GM20000 (cell line): ENCODE measurements around the gene MAP2K5.

Source experiments
- DNase-seq: peaks from one replicate; pipeline ENCODE4 v3.0.0; 2012; ENCODE audit warnings: low spot score
- TF ChIP-seq, protein P1 (sequence below): IDR thresholded peaks from 2 replicates; pipeline ENCODE4 v1.5.1; 2012; ENCODE audit warnings: mild to moderate bottlenecking, control low read depth; ENCODE audit errors: extremely low read depth, missing control alignments

The MAP2K5 gene

DNA sequence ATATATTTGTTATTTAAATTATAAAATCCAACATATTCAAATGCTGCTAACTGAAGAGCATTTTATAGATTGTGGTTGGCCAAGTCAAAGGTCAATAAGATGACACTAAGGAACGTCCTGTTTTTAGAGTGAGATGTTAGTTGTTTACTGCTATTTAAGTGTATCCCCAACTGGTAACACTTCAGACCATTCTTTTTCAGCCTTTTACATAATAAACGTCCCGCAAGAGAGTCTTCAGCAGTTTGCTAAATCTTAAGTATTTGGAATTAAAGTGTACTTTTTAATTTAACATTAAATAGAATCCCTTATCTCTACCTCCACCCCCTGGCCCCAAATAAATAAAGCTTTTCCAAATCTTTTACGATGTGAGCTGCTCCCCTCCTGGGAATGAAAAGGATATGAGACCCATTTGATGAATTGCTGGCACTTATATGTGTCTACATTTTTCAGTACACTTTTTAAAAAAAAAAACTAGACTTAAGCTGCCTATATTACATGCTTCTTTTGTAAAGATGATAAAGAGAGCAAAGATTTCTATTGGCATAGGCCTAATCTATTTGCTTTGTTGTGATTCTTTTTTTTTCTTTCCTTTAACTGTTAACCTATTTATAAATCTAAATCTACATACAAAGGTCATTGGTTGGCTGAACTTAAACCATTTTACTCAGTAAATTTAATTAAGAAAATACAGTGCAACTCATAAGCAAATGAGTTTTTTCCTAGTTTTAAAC lies 181.0 kb downstream of the MAP2K5 start:
- TF ChIP-seq, protein P1, sequence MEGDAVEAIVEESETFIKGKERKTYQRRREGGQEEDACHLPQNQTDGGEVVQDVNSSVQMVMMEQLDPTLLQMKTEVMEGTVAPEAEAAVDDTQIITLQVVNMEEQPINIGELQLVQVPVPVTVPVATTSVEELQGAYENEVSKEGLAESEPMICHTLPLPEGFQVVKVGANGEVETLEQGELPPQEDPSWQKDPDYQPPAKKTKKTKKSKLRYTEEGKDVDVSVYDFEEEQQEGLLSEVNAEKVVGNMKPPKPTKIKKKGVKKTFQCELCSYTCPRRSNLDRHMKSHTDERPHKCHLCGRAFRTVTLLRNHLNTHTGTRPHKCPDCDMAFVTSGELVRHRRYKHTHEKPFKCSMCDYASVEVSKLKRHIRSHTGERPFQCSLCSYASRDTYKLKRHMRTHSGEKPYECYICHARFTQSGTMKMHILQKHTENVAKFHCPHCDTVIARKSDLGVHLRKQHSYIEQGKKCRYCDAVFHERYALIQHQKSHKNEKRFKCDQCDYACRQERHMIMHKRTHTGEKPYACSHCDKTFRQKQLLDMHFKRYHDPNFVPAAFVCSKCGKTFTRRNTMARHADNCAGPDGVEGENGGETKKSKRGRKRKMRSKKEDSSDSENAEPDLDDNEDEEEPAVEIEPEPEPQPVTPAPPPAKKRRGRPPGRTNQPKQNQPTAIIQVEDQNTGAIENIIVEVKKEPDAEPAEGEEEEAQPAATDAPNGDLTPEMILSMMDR = no peak
- DNase-seq = no peak

DNA sequence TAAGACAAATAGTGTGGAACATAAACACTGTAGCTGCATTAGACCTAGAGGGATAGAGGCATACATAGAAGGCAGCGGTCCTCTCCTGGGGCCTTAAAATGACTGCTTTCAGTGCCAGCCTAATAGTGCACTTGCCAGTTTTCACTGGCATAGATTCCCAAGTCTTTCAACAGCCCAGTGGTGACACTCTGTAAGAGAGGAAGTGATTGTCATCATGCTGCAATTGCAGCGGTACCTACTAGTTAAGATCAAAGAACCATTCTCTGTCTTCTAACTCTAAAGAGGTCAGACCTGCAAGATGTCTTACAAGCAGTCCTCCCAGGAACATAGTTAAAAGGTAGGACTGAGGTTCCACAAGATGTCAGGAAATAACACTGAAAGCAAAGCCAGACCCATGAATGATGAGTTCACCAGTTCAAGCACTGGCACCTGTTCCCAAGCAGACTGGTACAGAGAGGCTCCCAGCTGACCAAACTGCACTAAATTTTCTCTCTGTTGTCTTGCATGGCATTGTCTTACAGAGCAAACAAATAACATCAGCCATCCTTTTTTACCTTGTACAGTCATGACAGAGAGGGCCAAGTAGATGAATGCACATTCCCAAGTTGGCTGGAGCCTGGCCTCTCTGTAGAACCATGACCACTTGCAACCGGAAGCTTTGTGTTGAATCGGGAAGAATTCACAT lies 182.3 kb downstream of the MAP2K5 start:
- no peak for DNase-seq
- TF ChIP-seq, protein P1 = no peak

DNA sequence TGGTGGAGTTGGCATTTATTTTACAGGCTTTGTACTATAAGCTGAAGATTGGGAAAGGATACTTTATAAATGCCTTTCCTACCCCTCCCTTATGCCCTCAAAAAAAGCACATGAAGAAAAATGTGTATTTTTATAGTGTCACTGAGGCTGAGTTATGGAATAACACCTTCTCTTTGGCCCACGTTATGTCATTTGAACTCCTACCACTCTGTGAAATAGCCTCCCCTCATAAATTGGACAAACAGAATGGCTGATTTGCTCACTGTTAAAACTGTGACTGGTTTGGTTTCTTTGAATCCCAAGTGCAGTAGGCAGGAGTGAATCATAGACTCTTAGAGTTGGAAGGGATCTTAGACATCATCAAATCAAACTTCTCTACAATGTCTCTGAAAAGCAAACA lies 187.6 kb downstream of the MAP2K5 start:
- TF ChIP-seq, protein P1 = no peak

DNA sequence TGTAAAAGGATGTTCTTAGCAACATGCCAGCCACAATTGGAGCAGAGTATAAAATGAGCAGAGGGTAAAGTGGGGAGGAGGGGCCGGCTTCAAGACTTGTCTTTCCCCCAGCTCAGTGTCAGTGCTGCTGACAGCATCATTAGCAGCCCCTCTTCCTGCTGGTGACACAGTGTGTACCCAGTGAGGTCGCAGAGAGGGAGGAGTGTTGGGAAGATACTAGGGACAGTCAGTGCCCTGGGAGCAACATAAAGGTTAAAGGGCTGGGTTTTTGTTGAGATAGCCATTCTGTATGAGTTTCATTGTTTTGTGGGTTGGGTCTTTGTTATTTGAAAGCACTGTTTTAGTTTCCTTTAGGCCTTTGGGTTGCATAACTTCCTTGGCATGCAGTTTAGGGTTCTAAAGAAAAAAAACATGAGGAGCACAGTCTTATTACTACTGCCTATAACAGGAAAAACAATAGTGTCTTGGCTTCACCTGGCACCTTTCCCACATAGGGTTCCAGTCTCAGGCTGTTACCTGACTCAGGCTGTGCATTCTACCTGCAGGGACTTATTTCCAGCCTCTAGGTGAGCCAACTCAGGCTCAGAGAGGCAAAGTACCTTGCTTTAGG lies 188.7 kb downstream of the MAP2K5 start:
- DNase-seq = no peak
- TF ChIP-seq, protein P1 = no peak

More for the DNA sequence above, 187.6 kb downstream of the MAP2K5 start:
- no peak for DNase-seq

DNA sequence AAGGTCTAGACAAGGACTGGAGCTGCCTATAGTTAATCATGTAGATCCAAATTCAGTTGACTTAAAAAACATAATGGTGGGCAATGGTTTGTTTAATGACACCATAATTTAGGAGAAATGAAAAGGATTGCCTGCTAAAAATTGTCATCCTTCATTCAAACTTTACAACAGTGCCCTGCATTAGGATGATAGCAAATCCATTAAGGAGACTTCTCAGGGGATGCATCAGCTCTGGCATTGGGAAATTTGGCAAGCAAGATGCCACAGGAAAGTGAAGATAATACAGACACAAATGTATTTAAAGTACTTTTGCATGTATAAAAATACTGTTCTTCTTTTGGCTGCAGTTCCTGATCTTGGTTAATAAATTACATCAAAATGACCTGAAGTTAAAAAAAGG lies 189.7 kb downstream of the MAP2K5 start:
- DNase-seq = no peak
- TF ChIP-seq, protein P1 = no peak

DNA sequence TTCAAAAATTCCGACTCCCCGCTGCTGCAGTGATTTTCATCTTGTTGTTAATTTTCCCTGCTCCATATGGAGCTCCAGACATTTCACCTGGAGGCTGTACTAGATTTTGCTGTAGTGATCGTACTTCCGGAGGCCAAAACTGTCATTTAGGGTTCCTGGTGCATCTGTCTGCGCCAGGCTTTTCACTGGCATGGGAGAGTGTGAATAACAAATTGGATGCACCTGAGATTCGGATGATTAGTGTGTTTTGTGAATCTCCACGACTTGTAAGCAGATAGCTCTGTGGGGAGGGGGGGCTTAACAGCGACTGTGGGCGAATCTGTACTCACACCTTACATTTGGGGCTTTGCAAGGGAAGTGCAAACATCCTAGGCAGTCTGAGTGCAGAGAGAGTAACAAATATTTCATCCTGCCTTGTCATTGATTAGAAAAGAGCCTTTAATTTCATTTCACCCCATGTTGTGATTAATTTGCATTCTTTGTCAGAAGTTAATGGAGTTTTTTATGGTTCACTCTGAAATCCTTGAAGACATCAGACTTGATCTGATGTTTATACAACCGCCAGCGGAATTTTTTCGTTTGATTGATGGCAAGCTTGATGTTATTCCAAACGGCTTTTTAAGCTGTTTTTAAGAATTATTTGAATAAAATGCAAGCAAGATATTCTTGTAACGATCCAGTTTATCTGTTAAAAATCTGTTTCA lies 190.3 kb downstream of the MAP2K5 start:
- DNase-seq = no peak
- TF ChIP-seq, protein P1 = no peak
